OCI-LY3 (cell line): ENCODE results near the gene LRP3.

ENCODE experiments used
- H2AFZ ChIP-seq: fragments of 200-600, 300-600 bp; shearing (Covaris generic); 2 replicates; pipeline ENCODE4 v1.6.0; 2014; ENCODE audit warnings: antibody characterized with exemption, low read depth, low read length
- H3K27ac ChIP-seq: fragments of 200-600, 300-600 bp; sonication (generic); 2 replicates; pipeline ENCODE4 v1.5.1; 2014; ENCODE audit warnings: mild to moderate bottlenecking, low read length, moderate library complexity, mixed read lengths
- H3K27me3 ChIP-seq: fragments of 200-600, 300-600 bp; sonication (generic); 2 replicates; pipeline ENCODE4 v1.6.1; 2014; ENCODE audit warnings: low read depth, low read length, mixed read lengths
- H3K36me3 ChIP-seq: fragments of 200-600, 300-600 bp; sonication (generic); replicated peaks from 2 replicates; pipeline ENCODE3; 2014; ENCODE audit warnings: low read depth, low read length, mixed read lengths
- H3K4me1 ChIP-seq: fragments of 300-600, 200-600 bp; sonication (generic); 2 replicates; pipeline ENCODE4 v1.6.1; 2014; ENCODE audit warnings: low read length, mixed read lengths
- H3K4me2 ChIP-seq: fragments of 200-600, 300-600 bp; sonication (generic); 2 replicates; pipeline ENCODE4 v1.6.1; 2014; ENCODE audit warnings: low read length, mixed read lengths
- H3K4me3 ChIP-seq: fragments of 300-600, 200-600 bp; sonication (generic); 2 replicates; pipeline ENCODE4 v1.5.1; 2014; ENCODE audit warnings: antibody characterized with exemption, mild to moderate bottlenecking, low read length, moderate library complexity
- H3K79me2 ChIP-seq: fragments of 300-600, 200-600 bp; shearing (Covaris generic); 2 replicates; pipeline ENCODE4 v1.6.1; 2014; ENCODE audit warnings: mild to moderate bottlenecking, low read length, mixed read lengths
- H3K9ac ChIP-seq: fragments of 300-600, 200-600 bp; shearing (Covaris generic); 2 replicates; pipeline ENCODE4 v1.6.0; 2014; ENCODE audit warnings: mild to moderate bottlenecking, low read length, moderate library complexity
- H3K9me3 ChIP-seq: fragments of 200-600, 300-600 bp; shearing (Covaris generic); 2 replicates; pipeline ENCODE4 v1.6.1; 2014; ENCODE audit warnings: low read length, mixed read lengths; ENCODE audit not compliant: insufficient read depth
- H4K20me1 ChIP-seq: fragments of 200-600, 300-600 bp; sonication (generic); 2 replicates; pipeline ENCODE4 v1.6.1; 2016; ENCODE audit warnings: low read length, mixed read lengths; ENCODE audit not compliant: insufficient read depth
- CTCF ChIP-seq: fragments of 200-600, 300-600 bp; sonication (generic); IDR thresholded peaks from 2 replicates; pipeline ENCODE4 v1.5.1; 2014; ENCODE audit warnings: antibody characterized with exemption, low read length, low read depth
- EZH2phosphoT487 ChIP-seq: fragments of 200-600 bp; shearing (Covaris generic); IDR thresholded peaks from 2 replicates; pipeline ENCODE4 v1.6.1; 2018; ENCODE audit warnings: antibody characterized with exemption, mixed run types, low read depth

Gene LRP3

GRCh38 chr19:33193865-33194362 is at the start of gene LRP3:
TSS of gene LRP3 (plus strand) at chr19:33194330. CDS start at chr19:33194786, 456 bp downstream.
- no peak within 1 kb of the TSS for H3K27ac ChIP-seq
- H3K4me3 ChIP-seq: no peak within 1 kb of the TSS
- no peak within 1 kb of the TSS for H3K9ac ChIP-seq
- H3K27me3 ChIP-seq: 0 out of 2 replicates have a peak, but pooled peaks cover 3% of the 10 kb centered on the region
- H3K4me2 ChIP-seq: no peak within 1 kb of the TSS
- TF ChIP-seq CTCF (no peak), EZH2phosphoT487 (no peak)
- H3K9me3 ChIP-seq: no peaks in the 10 kb centered on the region
- no peaks in the 10 kb centered on the region for H4K20me1 ChIP-seq
- H3K79me2 ChIP-seq: no peaks in the 10 kb centered on the region
- no peaks in the 10 kb centered on the region for H3K4me1 ChIP-seq
- no peaks in the 10 kb centered on the region for H3K36me3 ChIP-seq
- H2AFZ ChIP-seq: no peak within 1 kb of the TSS

- Histone ChIP-seq H3K4me2 (no peak overlapping the region), H2AFZ (no peak overlapping the region), H3K79me2 (no peaks in the 10 kb centered on the region), H3K4me1 (0 out of 2 replicates have a peak, but pooled peaks cover 3% of the 10 kb centered on the region), H3K4me3 (no peak overlapping the region), H3K9ac (no peak overlapping the region), H3K27ac (no peak overlapping the region), H4K20me1 (no peaks in the 10 kb centered on the region), H3K9me3 (no peaks in the 10 kb centered on the region), H3K27me3 (peaks cover 6% of the 10 kb centered on the region; the same call in 1 of the 2 replicates), H3K36me3 (no peaks in the 10 kb centered on the region)
- no peak for TF ChIP-seq EZH2phosphoT487
- no peak for TF ChIP-seq CTCF
These were observed 47.9 kb upstream of the LRP3 start for GRCh38 chr19:33146209-33146608.

- Histone ChIP-seq H3K79me2 (no peaks in the 10 kb centered on the region), H2AFZ (no peak overlapping the region), H3K9me3 (no peaks in the 10 kb centered on the region), H3K4me1 (0 out of 2 replicates have a peak, but pooled peaks cover 3% of the 10 kb centered on the region), H3K4me3 (no peak overlapping the region), H3K9ac (no peak overlapping the region), H3K27ac (no peak overlapping the region), H3K27me3 (no peaks in the 10 kb centered on the region), H3K4me2 (no peak overlapping the region), H4K20me1 (no peaks in the 10 kb centered on the region), H3K36me3 (no peaks in the 10 kb centered on the region)
- TF ChIP-seq EZH2phosphoT487: no peak
These were observed 46.6 kb upstream of the LRP3 start for GRCh38 chr19:33147538-33147937.

GRCh38 chr19:33150852-33151518 is 43.1 kb upstream of the LRP3 start:
- no peaks in the 10 kb centered on the region for H3K4me1 ChIP-seq
- no peaks in the 10 kb centered on the region for H3K27me3 ChIP-seq
- no peak overlapping the region for H3K27ac ChIP-seq
- TF ChIP-seq CTCF: no peak
- TF ChIP-seq EZH2phosphoT487: no peak
- H3K36me3 ChIP-seq: no peaks in the 10 kb centered on the region
- no peaks in the 10 kb centered on the region for H3K9me3 ChIP-seq
- H3K4me3 ChIP-seq: no peak overlapping the region
- no peaks in the 10 kb centered on the region for H3K79me2 ChIP-seq
- no peaks in the 10 kb centered on the region for H4K20me1 ChIP-seq
- no peak overlapping the region for H2AFZ ChIP-seq
- H3K9ac ChIP-seq: no peak overlapping the region
- H3K4me2 ChIP-seq: no peak overlapping the region
